Amygdala (tissue), 56 donors: Measurements from ENCODE around the gene RGS9.
A peak's percentile ranks its signal among the peaks of the same experiment; 100 is the strongest.
"Not testable (repeated sequence)": the region's sequence is repeated elsewhere in the genome, so short reads cannot be mapped to it uniquely, and the experiment has no call there.

Experiments used
- DNase-seq, 56 donors: peaks; one replicate each; lab custom pipeline; 2025; lab: John Stamatoyannopoulos, UW

Gene RGS9

GRCh38 chr17:65109990-65110680 is 27.0 kb upstream of the RGS9 start:
- no peak for DNase-seq

- no peak for DNase-seq
Observed at GRCh38 chr17:65115839-65116238, 21.3 kb upstream of the RGS9 start.

GRCh38 chr17:65116515-65116914 is 20.7 kb upstream of the RGS9 start:
- not testable (repeated sequence) for DNase-seq

GRCh38 chr17:65117384-65118035 is 19.7 kb upstream of the RGS9 start:
- no peak for DNase-seq

GRCh38 chr17:65121368-65121767 is 15.8 kb upstream of the RGS9 start:
- DNase-seq, result no peak

- no peak for DNase-seq
Observed at GRCh38 chr17:65121916-65122806, 15.0 kb upstream of the RGS9 start.

- DNase-seq, result peak in 52 of 56 donors; percentile 35 to 85 (median 68)
Observed at GRCh38 chr17:65122836-65123756, 14.1 kb upstream of the RGS9 start.

GRCh38 chr17:65123757-65124675 is 13.2 kb upstream of the RGS9 start:
- DNase-seq, result no peak

GRCh38 chr17:65130832-65131231 is 6.3 kb upstream of the RGS9 start:
- no peak for DNase-seq

GRCh38 chr17:65131240-65131639 is 5.9 kb upstream of the RGS9 start:
- no peak for DNase-seq

- no peak for DNase-seq
Observed at GRCh38 chr17:65131946-65132345, 5.2 kb upstream of the RGS9 start.

GRCh38 chr17:65134035-65134434 is 3.1 kb upstream of the RGS9 start:
- no peak for DNase-seq

GRCh38 chr17:65139101-65139764 is 2.1 kb downstream of the RGS9 start:
- DNase-seq, result no peak

- no peak for DNase-seq
Observed at GRCh38 chr17:65142247-65142646, 5.1 kb downstream of the RGS9 start.

- peak in 6 of 56 donors; percentile 2 to 25 (median 7) for DNase-seq
Observed at GRCh38 chr17:65143889-65144604, 6.9 kb downstream of the RGS9 start.

- DNase-seq, result no peak
Observed at GRCh38 chr17:65145743-65146142, 8.6 kb downstream of the RGS9 start.

- DNase-seq, result no peak
Observed at GRCh38 chr17:65147955-65148354, 10.8 kb downstream of the RGS9 start.
